Activated CD4-positive, alpha-beta memory T cell treated with anti-CD3 and anti-CD28 coated beads for 36 hours (primary cell): Measurements from ENCODE around the gene TMC5. TPM values are rescaled to one million over a fixed set of nuclear protein-coding genes. Genes with fewer than 3 reads are reported as not detected.
A peak's percentile ranks its signal among the peaks of the same experiment; 100 is the strongest.
"Not testable (repeated sequence)": the region's sequence is repeated elsewhere in the genome, so short reads cannot be mapped to it uniquely, and the experiment has no call there.

ENCODE experiments used
- CTCF ChIA-PET: fragments of 350-600 bp; sonication (Branson Sonifier 250); formaldehyde crosslinking; loops from one replicate; lab custom pipeline; 2021; ENCODE audit warnings: antibody characterized with exemption, inconsistent platforms; lab: Charles Lee
- POLR2A ChIA-PET: fragments of 350-600 bp; sonication (Branson Sonifier 250); formaldehyde crosslinking; loops from one replicate; lab custom pipeline; 2021; ENCODE audit warnings: antibody characterized with exemption; lab: Charles Lee
- DNase-seq: peaks from one replicate; pipeline ENCODE4 v3.0.0-alpha.2; 2020
- H3K27ac Mint-ChIP-seq: one replicate; pipeline ENCODE4 v1.8.0; 2021; ENCODE audit warnings: mixed read lengths
- H3K27me3 Mint-ChIP-seq: one replicate; pipeline ENCODE4 v1.8.0; 2021; ENCODE audit warnings: mixed read lengths
- H3K36me3 Mint-ChIP-seq: one replicate; pipeline ENCODE4 v1.8.0; 2021; ENCODE audit warnings: mixed read lengths
- H3K4me1 Mint-ChIP-seq: one replicate; pipeline ENCODE4 v1.8.0; 2021; ENCODE audit warnings: low read depth, mixed read lengths
- H3K4me3 Mint-ChIP-seq: one replicate; pipeline ENCODE4 v1.8.0; 2021; ENCODE audit warnings: mild to moderate bottlenecking, mixed read lengths
- H3K9me3 Mint-ChIP-seq: one replicate; pipeline ENCODE4 v1.8.0; 2021; ENCODE audit warnings: mixed read lengths
- intact Hi-C: fragments of 100-400 bp; cut with micrococcal nuclease; formaldehyde crosslinking; loops from one replicate; pipeline ENCODE4 v1.15.1; 2023
- total RNA-seq, 2 experiments: library from RNA; stranded (reverse); gene quantifications; one replicate each; pipeline ENCODE4 v1.2.3, GENCODE V29; 2021

The TMC5 gene
- total RNA-seq, 2 experiments from 2014 or later = not detected

DNA sequence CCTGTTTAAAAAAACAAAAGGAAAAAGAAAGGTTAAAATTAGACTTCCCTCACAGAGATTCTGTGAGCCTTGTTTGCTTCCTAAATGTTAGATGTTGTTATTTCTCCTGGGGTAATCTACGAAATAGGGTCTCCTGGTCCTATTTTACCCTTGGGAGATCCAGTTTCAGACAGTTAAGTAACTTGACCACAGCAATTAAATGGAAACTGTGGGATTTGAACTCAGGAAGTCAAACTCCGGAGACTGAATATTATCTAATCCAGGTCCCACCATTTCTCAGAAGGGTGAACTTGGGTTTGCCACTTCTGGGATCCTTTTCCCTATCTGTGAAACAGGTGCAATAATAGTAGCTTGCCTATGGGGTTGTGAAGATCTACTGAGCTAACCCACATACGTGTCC, 6.4 kb upstream of the TMC5 start:
- peaks cover 6% of the 10 kb centered on the region for H3K4me1 Mint-ChIP-seq
- no peak overlapping the region for H3K27ac Mint-ChIP-seq
- peaks cover 16% of the 10 kb centered on the region for H3K9me3 Mint-ChIP-seq
- intact Hi-C loops = no loop called here
- no peaks in the 10 kb centered on the region for H3K36me3 Mint-ChIP-seq
- H3K27me3 Mint-ChIP-seq = peaks cover 29% of the 10 kb centered on the region
- ChIA-PET POLR2A (no interaction called here), CTCF (no interaction called here)
- no peak for DNase-seq
- peak overlapping the region; percentile 8 for H3K4me3 Mint-ChIP-seq

DNA sequence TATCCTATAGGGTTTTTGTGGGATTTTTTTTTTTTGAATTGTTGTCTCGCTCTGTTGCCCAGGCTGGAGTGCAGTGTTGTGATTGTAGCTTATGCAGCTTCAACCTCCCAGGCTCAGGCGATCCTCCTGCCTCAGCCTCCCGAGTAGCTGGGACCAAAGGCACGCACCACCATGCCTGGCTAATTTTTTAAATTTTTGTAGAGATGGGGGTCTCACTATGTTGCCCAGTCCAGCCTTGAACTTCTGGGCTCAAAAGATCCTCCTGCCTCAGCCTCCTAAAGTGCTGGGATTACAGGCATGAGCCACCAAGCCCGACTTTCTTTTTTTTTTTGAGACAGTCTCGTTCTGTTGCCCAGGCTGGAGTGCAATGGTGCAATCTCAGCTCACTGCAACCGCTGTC, 5.6 kb upstream of the TMC5 start:
- POLR2A ChIA-PET, intact Hi-C loops, H3K27ac Mint-ChIP-seq, H3K36me3 Mint-ChIP-seq, CTCF ChIA-PET, H3K4me3 Mint-ChIP-seq, H3K4me1 Mint-ChIP-seq, DNase-seq: not testable (repeated sequence)
- Mint-ChIP-seq H3K9me3 (peaks cover 12% of the 10 kb centered on the region), H3K27me3 (peaks cover 29% of the 10 kb centered on the region)

DNA sequence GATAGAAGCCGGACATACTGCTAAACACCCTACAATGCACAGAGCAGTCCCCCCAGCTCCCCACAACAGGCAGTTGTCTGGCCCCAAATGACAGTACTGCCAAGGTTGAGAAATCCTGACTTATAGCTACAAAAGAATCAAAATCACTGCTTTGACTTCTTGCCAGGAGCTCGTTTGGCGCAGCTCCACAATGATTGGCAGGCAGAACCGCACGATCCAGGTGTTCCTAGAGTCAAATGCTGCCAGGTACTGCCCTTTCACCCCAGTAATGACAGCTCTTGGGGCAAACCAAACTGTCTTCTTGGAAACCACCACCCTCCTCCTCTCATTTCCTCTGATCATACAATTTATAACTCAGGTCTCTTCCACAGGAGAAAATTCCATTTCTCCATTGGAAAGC, 2.2 kb upstream of the TMC5 start:
- Mint-ChIP-seq H3K36me3 (no peaks in the 10 kb centered on the region), H3K9me3 (no peaks in the 10 kb centered on the region), H3K27ac (no peak overlapping the region), H3K4me1 (peaks cover 4% of the 10 kb centered on the region), H3K4me3 (no peak overlapping the region), H3K27me3 (peaks cover 15% of the 10 kb centered on the region)
- ChIA-PET CTCF (no interaction called here), POLR2A (no interaction called here)
- DNase-seq = no peak
- intact Hi-C loops = no loop called here

DNA sequence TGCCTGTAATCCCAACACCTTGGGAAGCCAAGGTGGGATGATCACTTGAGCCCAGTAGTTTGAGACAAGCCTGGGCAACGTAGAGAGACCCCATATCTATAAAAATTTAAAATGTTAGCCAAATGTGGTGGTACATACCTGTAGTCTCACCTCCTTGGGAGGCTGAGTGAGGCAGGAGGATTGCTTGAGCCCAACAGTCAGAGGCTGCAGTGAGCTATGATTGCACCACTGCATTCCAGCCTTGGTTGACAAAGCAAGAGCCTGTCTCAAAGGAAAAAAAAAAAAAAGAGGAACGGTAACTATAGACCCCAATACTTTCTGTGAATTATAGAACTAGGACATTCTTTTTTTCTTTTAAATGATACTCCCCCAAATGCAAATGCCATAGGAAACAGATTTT, 1.8 kb upstream of the TMC5 start:
- peaks cover 3% of the 10 kb centered on the region for H3K4me1 Mint-ChIP-seq
- H3K27ac Mint-ChIP-seq = no peak overlapping the region
- H3K27me3 Mint-ChIP-seq = peaks cover 14% of the 10 kb centered on the region
- ChIA-PET CTCF (no interaction called here), POLR2A (no interaction called here)
- H3K36me3 Mint-ChIP-seq = no peaks in the 10 kb centered on the region
- peaks cover 3% of the 10 kb centered on the region for H3K9me3 Mint-ChIP-seq
- no peak overlapping the region for H3K4me3 Mint-ChIP-seq
- intact Hi-C loops = no loop called here
- no peak for DNase-seq

DNA sequence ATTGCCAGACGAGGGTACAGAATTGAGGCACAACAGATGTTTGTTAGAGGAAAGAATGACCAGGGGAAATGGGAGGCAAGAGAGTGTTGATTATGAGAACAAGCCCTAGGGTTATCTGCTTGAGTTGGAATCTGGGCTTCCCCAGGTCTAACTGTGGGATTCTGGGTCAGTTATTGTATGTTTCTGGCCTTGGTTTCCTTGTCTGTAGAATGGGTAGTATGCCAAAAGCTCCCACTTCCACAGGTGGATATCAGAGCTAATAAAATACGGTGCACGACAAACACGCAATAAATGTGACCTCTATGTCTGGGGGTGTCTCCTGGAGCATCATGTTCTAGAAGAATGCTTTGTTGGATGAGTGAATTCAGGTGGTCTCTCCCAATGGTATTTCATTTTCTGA, 517 bp downstream of the TMC5 start:
- intact Hi-C loops = no loop called here
- H3K27me3 Mint-ChIP-seq = peaks cover 7% of the 10 kb centered on the region
- no peak overlapping the region for H3K27ac Mint-ChIP-seq
- POLR2A ChIA-PET = no interaction called here
- H3K4me3 Mint-ChIP-seq = no peak overlapping the region
- DNase-seq = no peak
- CTCF ChIA-PET = no interaction called here
- H3K36me3 Mint-ChIP-seq = no peaks in the 10 kb centered on the region
- peaks cover 3% of the 10 kb centered on the region for H3K9me3 Mint-ChIP-seq
- H3K4me1 Mint-ChIP-seq = no peaks in the 10 kb centered on the region

DNA sequence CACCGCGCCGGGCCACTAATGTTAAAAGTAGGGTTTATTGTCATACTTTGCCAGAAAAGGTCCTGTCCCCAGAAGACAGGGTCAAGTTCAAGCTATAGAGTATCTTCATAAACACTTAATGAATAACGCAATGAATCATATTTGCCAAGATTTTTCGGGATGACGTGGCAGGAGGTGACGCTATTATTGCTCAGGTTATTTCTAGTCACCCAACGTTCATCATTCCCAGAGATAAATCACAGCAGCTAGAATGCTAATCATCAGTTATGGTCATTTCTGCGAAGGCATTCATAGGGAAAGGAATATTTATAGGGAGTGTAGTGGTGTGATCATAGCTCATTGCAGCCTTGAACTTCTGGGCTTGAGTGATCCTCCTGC, 2.0 kb downstream of the TMC5 start:
- H3K4me3 Mint-ChIP-seq = no peak overlapping the region
- peaks cover 3% of the 10 kb centered on the region for H3K9me3 Mint-ChIP-seq
- no peaks in the 10 kb centered on the region for H3K36me3 Mint-ChIP-seq
- DNase-seq = no peak
- ChIA-PET POLR2A (no interaction called here), CTCF (no interaction called here)
- no peaks in the 10 kb centered on the region for H3K4me1 Mint-ChIP-seq
- H3K27ac Mint-ChIP-seq = no peak overlapping the region
- intact Hi-C loops = no loop called here
- peaks cover 2% of the 10 kb centered on the region for H3K27me3 Mint-ChIP-seq

DNA sequence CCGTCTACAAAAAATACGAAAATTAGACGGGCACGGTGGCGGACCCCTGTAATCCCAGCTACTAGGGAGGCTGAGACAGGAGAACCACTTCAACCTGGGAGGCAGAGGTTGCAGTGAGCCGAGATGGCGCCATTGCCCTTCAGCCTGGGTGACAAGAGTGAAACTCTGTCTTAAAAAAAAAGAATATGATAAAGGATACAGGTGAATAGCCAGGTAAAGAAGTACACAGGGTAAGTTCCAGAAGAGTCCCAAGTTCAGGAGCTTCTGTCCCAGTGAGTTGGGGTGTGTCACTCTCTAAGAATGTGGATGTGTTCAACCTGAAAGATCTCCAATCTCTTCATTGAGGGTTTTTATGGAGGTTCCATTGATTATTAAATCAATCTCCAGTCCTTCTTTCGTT, 6.8 kb downstream of the TMC5 start:
- Mint-ChIP-seq H3K36me3 (no peaks in the 10 kb centered on the region), H3K4me1 (no peaks in the 10 kb centered on the region), H3K9me3 (peaks cover 3% of the 10 kb centered on the region), H3K27ac (no peak overlapping the region), H3K4me3 (no peak overlapping the region), H3K27me3 (no peaks in the 10 kb centered on the region)
- intact Hi-C loops = no loop called here
- DNase-seq = no peak
- CTCF ChIA-PET = no interaction called here
- POLR2A ChIA-PET = no interaction called here

DNA sequence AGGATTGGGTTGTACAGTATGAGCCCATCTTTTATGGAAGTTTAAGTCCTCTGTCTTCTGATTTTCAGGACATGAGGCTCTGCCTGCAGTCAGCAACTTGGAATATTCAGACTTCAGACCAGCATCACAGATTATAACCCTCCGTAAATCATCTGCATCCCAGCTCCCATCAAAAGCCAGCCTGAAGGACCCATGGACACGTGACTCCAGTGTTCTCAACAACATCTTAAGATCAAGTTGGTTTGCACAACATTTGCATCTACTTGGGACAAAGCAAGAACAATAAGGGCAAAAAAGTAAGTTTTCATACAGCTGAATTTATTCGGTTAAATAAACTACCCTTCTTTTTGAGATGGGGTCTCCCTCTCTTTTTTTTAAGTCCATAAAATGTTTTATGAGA, 12.7 kb downstream of the TMC5 start:
- ChIA-PET CTCF (interaction anchor here (0.6 kb wide), 1 partner anchor 344 kb away, joined by 3 read pairs; no protein-coding TSS in a partner anchor), POLR2A (interaction anchor here (0.6 kb wide), 1 partner anchor 28 kb away, joined by 4 read pairs; no protein-coding TSS in a partner anchor)
- intact Hi-C loops = no loop called here

DNA sequence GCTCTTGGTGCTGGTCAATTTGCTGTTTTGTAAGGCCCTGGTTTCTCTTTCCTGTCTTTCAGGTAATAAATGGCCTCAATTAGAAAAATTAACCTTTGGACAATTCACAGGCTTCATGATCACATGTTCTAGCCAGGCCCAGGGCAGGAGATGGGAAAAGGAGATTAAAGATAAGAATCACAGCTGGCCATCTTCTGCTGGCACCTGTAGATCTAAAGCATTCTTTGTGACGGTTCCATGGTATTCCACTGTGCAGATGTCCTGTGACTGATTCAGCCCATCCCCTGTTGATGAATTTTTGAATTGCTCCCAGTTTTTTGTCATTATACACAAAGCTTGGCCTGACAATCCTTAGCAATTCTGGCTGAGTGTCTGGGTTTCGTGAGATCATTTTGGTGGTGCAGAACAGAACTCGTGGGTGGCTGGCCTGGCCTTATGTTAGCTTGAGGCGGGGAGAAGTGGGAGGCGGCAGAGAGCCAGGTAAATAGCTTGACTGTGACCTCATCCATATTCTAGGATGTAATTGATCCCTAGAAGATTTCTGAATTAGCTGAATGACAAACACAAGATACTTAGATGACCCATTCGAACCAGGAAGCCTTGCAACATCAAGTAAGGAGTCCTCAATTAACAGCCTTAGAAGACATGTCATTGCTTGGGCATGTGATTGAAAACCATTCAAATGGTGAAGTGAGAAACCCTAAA, 14.1 kb downstream of the TMC5 start:
- no peak overlapping the region for H3K4me3 Mint-ChIP-seq
- no peaks in the 10 kb centered on the region for H3K9me3 Mint-ChIP-seq
- no peak for DNase-seq
- ChIA-PET POLR2A (no interaction called here), CTCF (interaction anchor here (0.6 to 1.1 kb wide), 2 partner anchors 71 to 344 kb away, joined by 3 read pairs; no protein-coding TSS in a partner anchor)
- H3K27ac Mint-ChIP-seq = no peak overlapping the region
- no peaks in the 10 kb centered on the region for H3K27me3 Mint-ChIP-seq
- no peaks in the 10 kb centered on the region for H3K4me1 Mint-ChIP-seq
- intact Hi-C loops = no loop called here
- no peaks in the 10 kb centered on the region for H3K36me3 Mint-ChIP-seq

More for the DNA sequence above, 12.7 kb downstream of the TMC5 start:
- Mint-ChIP-seq H3K27ac (no peak overlapping the region), H3K4me3 (no peak overlapping the region), H3K9me3 (no peaks in the 10 kb centered on the region), H3K36me3 (no peaks in the 10 kb centered on the region), H3K4me1 (no peaks in the 10 kb centered on the region), H3K27me3 (no peaks in the 10 kb centered on the region)
- no peak for DNase-seq

DNA sequence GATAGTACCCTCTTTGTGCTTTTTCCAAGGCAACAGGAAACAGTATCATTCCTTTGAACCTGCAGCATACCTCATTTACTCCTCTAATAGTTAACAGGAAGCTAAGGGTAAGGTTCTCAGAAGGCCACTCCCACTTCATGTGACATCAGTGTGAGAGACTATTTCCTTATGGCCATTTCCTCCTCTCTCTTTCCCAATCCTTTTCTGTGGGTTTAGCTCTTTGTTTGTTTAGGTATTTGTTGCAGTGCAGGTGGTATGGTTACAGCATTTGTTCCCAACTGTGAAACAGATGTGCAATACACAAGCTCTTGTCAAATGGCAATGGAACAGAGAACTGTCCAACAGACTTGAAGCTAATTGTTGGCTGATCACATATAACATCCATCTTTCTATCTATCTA, 14.7 kb downstream of the TMC5 start:
- no peaks in the 10 kb centered on the region for H3K4me1 Mint-ChIP-seq
- no peak overlapping the region for H3K27ac Mint-ChIP-seq
- intact Hi-C loops = no loop called here
- ChIA-PET POLR2A (no interaction called here), CTCF (interaction anchor here (0.6 kb wide), 2 partner anchors 169 to 345 kb away, joined by 3 read pairs; no protein-coding TSS in a partner anchor)
- H3K9me3 Mint-ChIP-seq = no peaks in the 10 kb centered on the region
- no peaks in the 10 kb centered on the region for H3K27me3 Mint-ChIP-seq
- no peak overlapping the region for H3K4me3 Mint-ChIP-seq
- DNase-seq = no peak
- H3K36me3 Mint-ChIP-seq = no peaks in the 10 kb centered on the region

DNA sequence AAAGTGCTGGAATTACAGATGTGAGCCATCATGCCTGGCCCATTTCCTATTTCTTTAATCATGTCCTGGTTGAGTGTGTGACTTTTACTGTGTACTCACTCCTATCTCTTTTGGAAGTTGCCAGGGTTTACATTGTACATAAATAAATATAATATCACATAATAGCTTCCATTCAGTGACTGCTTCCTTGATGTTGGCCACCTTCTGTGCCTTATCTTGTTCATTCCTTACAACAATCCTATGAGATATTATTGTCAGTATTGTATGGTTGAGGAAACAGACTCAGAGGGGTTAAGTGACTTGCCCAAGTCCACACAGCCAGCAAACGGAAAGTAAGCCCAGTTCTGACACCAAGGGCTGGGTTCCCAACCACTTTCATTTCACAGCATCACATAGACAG, 16.9 kb downstream of the TMC5 start:
- Mint-ChIP-seq H3K9me3 (no peaks in the 10 kb centered on the region), H3K4me3 (no peak overlapping the region), H3K27me3 (no peaks in the 10 kb centered on the region), H3K36me3 (no peaks in the 10 kb centered on the region), H3K27ac (no peak overlapping the region), H3K4me1 (no peaks in the 10 kb centered on the region)
- intact Hi-C loops = no loop called here
- ChIA-PET CTCF (no interaction called here), POLR2A (no interaction called here)
- no peak for DNase-seq

DNA sequence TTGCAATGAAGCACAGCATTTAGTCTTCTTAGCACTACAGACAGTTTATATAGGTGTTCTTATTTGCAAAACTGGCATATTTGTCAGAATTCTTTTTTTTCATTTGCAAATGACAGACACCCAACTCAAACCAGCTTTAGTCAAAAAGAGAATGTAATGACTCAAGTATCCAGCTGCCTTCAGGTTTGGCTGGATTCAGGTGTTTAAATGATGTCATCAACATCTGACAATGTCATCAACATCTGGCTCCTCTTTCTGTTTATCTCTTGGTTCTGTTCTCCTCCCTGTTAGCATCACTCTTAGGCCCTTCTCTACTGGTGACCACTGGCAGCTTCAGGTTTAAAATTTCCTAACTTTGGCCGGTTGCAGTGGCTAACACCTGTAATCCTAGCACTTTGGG, 18.9 kb downstream of the TMC5 start:
- H3K27ac Mint-ChIP-seq = no peak overlapping the region
- no peaks in the 10 kb centered on the region for H3K36me3 Mint-ChIP-seq
- H3K27me3 Mint-ChIP-seq = no peaks in the 10 kb centered on the region
- H3K4me3 Mint-ChIP-seq = no peak overlapping the region
- no peaks in the 10 kb centered on the region for H3K4me1 Mint-ChIP-seq
- no peak for DNase-seq
- intact Hi-C loops = no loop called here
- ChIA-PET CTCF (no interaction called here), POLR2A (interaction anchor here (0.8 kb wide), 1 partner anchor 9 kb away, joined by 3 read pairs; no protein-coding TSS in a partner anchor)
- no peaks in the 10 kb centered on the region for H3K9me3 Mint-ChIP-seq

DNA sequence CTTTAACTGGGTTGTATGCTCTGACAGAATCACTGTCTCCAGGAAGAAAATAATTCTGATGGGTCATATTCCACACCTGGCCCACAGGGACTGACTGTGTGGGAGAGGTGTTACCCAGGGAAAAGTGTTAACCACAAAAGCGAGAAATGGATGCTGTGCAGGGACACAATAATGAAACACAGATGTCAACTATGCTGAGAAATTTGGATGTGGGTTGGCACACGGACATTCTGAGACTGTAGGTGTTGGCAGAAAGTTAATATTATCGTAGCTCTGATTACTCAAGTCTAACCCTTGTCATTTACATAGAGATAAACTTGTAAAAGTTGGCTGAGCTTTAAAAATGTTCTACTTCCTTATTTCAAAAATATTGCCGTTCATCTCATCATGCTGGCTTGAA, 19.6 kb downstream of the TMC5 start:
- Mint-ChIP-seq H3K9me3 (no peaks in the 10 kb centered on the region), H3K4me1 (no peaks in the 10 kb centered on the region), H3K27ac (no peak overlapping the region), H3K36me3 (no peaks in the 10 kb centered on the region), H3K4me3 (no peak overlapping the region), H3K27me3 (no peaks in the 10 kb centered on the region)
- POLR2A ChIA-PET = interaction anchor here (0.8 kb wide), 1 partner anchor 10 kb away, joined by 3 read pairs; no protein-coding TSS in a partner anchor
- DNase-seq = no peak
- intact Hi-C loops = no loop called here
- CTCF ChIA-PET = no interaction called here
